ENCODE measurements around the gene USP10. TPM values are rescaled to one million over a fixed set of nuclear protein-coding genes. Genes with fewer than 3 reads are reported as not detected.
A peak's percentile ranks its signal among the peaks of the same experiment; 100 is the strongest.

Gene USP10
- total RNA-seq, 1 donor from 2014 or later, result 147 TPM

- no peaks in the 10 kb centered on the region for H3K4me1 Mint-ChIP-seq
- intact Hi-C loops (cut with micrococcal nuclease), result no loop called here
- H3K27ac Mint-ChIP-seq, result no peak overlapping the region
- peaks cover 10% of the 10 kb centered on the region for H3K9me3 Mint-ChIP-seq
- no peak for TF ChIP-seq CTCF (IDR thresholded peaks at IDR 0.05)
- ChIA-PET CTCF (no interaction called here), POLR2A (no interaction called here)
- no peak overlapping the region for H3K4me3 Mint-ChIP-seq
- DNase-seq (no peak), ATAC-seq (ENCODE audit: low read depth) (no peak)
- H3K27me3 Mint-ChIP-seq, result no peaks in the 10 kb centered on the region
- H3K36me3 Mint-ChIP-seq (ENCODE audit: low read depth), result peaks cover under 1% of the 10 kb centered on the region
Measured at GRCh38 chr16:84800158-84800978, 100.6 kb downstream of the USP10 start.

GRCh38 chr16:84803146-84803545, 103.3 kb downstream of the USP10 start:
- Mint-ChIP-seq H3K36me3 (ENCODE audit: low read depth) (no peaks in the 10 kb centered on the region), H3K4me1 (peaks cover 6% of the 10 kb centered on the region), H3K9me3 (peaks cover 10% of the 10 kb centered on the region), H3K27ac (no peak overlapping the region), H3K4me3 (no peak overlapping the region), H3K27me3 (no peaks in the 10 kb centered on the region)
- no peak for DNase-seq
- TF ChIP-seq CTCF (IDR thresholded peaks at IDR 0.05), result no peak
- ChIA-PET POLR2A (no interaction called here), CTCF (no interaction called here)
- no peak for ATAC-seq (ENCODE audit: low read depth)
- intact Hi-C loops (cut with micrococcal nuclease), result no loop called here

- Mint-ChIP-seq H3K27me3 (peaks cover 4% of the 10 kb centered on the region), H3K4me3 (no peak overlapping the region), H3K27ac (no peak overlapping the region), H3K36me3 (ENCODE audit: low read depth) (no peaks in the 10 kb centered on the region), H3K9me3 (peaks cover 8% of the 10 kb centered on the region), H3K4me1 (peaks cover 6% of the 10 kb centered on the region)
- DNase-seq (no peak), ATAC-seq (ENCODE audit: low read depth) (no peak)
- intact Hi-C loops (cut with micrococcal nuclease), result no loop called here
- no peak for TF ChIP-seq CTCF (IDR thresholded peaks at IDR 0.05)
- POLR2A ChIA-PET, result no interaction called here
- CTCF ChIA-PET, result no interaction called here
Measured at GRCh38 chr16:84804326-84804725, 104.5 kb downstream of the USP10 start.

- ATAC-seq (ENCODE audit: low read depth) (peak; percentile 28), DNase-seq (no peak)
- no peak overlapping the region for H3K27ac Mint-ChIP-seq
- POLR2A ChIA-PET, result no interaction called here
- CTCF ChIA-PET, result no interaction called here
- no peaks in the 10 kb centered on the region for H3K9me3 Mint-ChIP-seq
- no peaks in the 10 kb centered on the region for H3K36me3 Mint-ChIP-seq (ENCODE audit: low read depth)
- intact Hi-C loops (cut with micrococcal nuclease), result no loop called here
- no peak overlapping the region for H3K4me3 Mint-ChIP-seq
- peaks cover 8% of the 10 kb centered on the region for H3K4me1 Mint-ChIP-seq
- peaks cover 6% of the 10 kb centered on the region for H3K27me3 Mint-ChIP-seq
- TF ChIP-seq CTCF (IDR thresholded peaks at IDR 0.05), result no peak
Measured at GRCh38 chr16:84806256-84806889, 106.6 kb downstream of the USP10 start.

GRCh38 chr16:84806890-84807258, 107.1 kb downstream of the USP10 start:
- ATAC-seq (ENCODE audit: low read depth), result no peak
- Mint-ChIP-seq H3K27ac (no peak overlapping the region), H3K4me1 (peaks cover 8% of the 10 kb centered on the region), H3K4me3 (no peak overlapping the region), H3K27me3 (peaks cover 6% of the 10 kb centered on the region), H3K36me3 (ENCODE audit: low read depth) (no peaks in the 10 kb centered on the region), H3K9me3 (no peaks in the 10 kb centered on the region)
- ChIA-PET POLR2A (no interaction called here), CTCF (no interaction called here)
- no peak for DNase-seq
- no peak for TF ChIP-seq CTCF (IDR thresholded peaks at IDR 0.05)
- intact Hi-C loops (cut with micrococcal nuclease), result no loop called here
